Loucy (cell line): ENCODE data around the gene GNAS-AS1.

Experiments used
- EZH2phosphoT487 ChIP-seq: fragments of 200-600 bp; IDR thresholded peaks from 2 replicates; pipeline ENCODE4 v1.6.1; 2018; ENCODE audit warnings: antibody characterized with exemption, mild to moderate bottlenecking, moderate library complexity, borderline replicate concordance
- TF ChIP-seq, protein P1 (sequence below): fragments of 200-600 bp; sonication (generic); conservative IDR thresholded peaks from 2 replicates; pipeline ENCODE4 v1.5.1; 2014; ENCODE audit warnings: mild to moderate bottlenecking, antibody characterized with exemption, low read length

DNA sequence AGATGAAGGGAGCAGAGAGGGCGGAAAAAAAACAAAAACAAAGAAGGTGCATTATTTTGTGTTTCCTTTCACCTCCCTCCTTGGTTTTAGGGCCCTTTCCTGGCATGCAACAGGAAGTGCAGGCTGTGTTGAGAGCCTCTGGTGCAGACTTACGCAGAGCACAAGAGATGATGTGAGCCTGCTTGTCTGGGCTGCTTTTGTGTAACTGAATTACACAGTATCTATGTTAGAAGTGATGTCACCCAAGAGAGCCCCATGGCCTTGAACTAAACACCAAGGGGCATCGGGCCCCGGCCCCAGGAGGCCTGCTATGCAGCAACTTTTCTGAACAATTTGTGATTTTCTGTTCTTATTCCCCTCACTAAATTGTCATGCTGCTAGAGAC lies 27.3 kb upstream of the GNAS-AS1 start:
- TF ChIP-seq, protein P1, sequence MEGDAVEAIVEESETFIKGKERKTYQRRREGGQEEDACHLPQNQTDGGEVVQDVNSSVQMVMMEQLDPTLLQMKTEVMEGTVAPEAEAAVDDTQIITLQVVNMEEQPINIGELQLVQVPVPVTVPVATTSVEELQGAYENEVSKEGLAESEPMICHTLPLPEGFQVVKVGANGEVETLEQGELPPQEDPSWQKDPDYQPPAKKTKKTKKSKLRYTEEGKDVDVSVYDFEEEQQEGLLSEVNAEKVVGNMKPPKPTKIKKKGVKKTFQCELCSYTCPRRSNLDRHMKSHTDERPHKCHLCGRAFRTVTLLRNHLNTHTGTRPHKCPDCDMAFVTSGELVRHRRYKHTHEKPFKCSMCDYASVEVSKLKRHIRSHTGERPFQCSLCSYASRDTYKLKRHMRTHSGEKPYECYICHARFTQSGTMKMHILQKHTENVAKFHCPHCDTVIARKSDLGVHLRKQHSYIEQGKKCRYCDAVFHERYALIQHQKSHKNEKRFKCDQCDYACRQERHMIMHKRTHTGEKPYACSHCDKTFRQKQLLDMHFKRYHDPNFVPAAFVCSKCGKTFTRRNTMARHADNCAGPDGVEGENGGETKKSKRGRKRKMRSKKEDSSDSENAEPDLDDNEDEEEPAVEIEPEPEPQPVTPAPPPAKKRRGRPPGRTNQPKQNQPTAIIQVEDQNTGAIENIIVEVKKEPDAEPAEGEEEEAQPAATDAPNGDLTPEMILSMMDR, result no peak
- TF ChIP-seq EZH2phosphoT487, result no peak
